Cardiac muscle cell (in vitro differentiated cells and primary cell): ENCODE results near the gene PAK1IP1. TPM values are rescaled to one million over a fixed set of nuclear protein-coding genes. Genes with fewer than 3 reads are reported as not detected.
"Not testable (repeated sequence)": the region's sequence is repeated elsewhere in the genome, so short reads cannot be mapped to it uniquely, and the experiment has no call there.

Source experiments
- DNase-seq, 2 donors: peaks; one replicate each; pipeline versions ENCODE4 v3.0.0 to v3.0.0-alpha.2; 2010 to 2017; ENCODE audit warnings: low read depth in 1 of 2, low spot score in 1 of 2
- H3K27ac ChIP-seq: fragments of 200-600 bp; sonication (generic); 2 replicates; pipeline ENCODE4 v1.5.1; 2016
- H3K27me3 ChIP-seq: fragments of 200-600 bp; sonication (generic); 2 replicates; pipeline ENCODE4 v1.6.0; 2016; ENCODE audit warnings: control low read depth
- H3K36me3 ChIP-seq: fragments of 200-600 bp; sonication (generic); 2 replicates; pipeline ENCODE4 v1.5.1; 2016; ENCODE audit warnings: control low read depth
- H3K4me1 ChIP-seq: fragments of 200-600 bp; sonication (generic); 2 replicates; pipeline ENCODE4 v1.8.1; 2017; ENCODE audit warnings: low read depth, mild to moderate bottlenecking, mixed run types
- H3K4me3 ChIP-seq: fragments of 200-600 bp; sonication (generic); 2 replicates; pipeline ENCODE4 v1.5.1; 2016; ENCODE audit warnings: mild to moderate bottlenecking
- H3K9me3 ChIP-seq: fragments of 200-600 bp; sonication (generic); 2 replicates; pipeline ENCODE4 v1.5.1; 2017; ENCODE audit warnings: low read depth, mild to moderate bottlenecking, control low read depth
- polyA plus RNA-seq: library from polyadenylated mRNA; unstranded; fragments of >200 nt; fragmentation: Nextera tagmentation; extraction: Ambion mirVana; gene quantifications from 2 replicates; pipeline ENCODE4 v1.2.1, GENCODE V29; 2016
- total RNA-seq: library from RNA; depleted of rRNA; stranded (reverse); fragments of >200 nt; gene quantifications from 2 replicates; pipeline ENCODE4 v1.2.3, GENCODE V29; 2016
- TF ChIP-seq, protein P1 (sequence below): IDR thresholded peaks from 2 replicates; pipeline ENCODE4 v1.5.1; 2012; ENCODE audit warnings: low read depth, mild to moderate bottlenecking, low read length

PAK1IP1 gene
- total and polyA plus RNA-seq, 2 experiments from 2014 or later: 10.4 to 14.6 TPM

DNA sequence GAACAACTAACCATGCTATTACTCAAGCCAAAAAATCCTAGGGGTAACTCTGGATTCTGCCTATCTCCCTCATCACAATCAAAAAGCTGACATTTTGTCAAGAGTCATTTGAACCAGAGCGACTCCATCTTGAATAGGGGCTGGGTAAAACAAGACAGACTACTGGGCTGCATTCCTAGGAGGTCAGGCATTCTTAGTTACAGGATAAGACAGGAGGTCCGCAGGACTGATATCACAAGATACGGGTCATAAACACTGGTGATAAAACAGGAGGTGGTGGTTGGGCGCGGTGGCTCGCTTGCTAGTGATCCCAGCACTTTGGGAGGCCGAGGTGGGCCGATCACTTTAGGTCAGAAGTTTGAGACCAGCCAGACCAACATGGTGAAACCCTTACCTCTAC, 32.6 kb upstream of the PAK1IP1 start:
- Histone ChIP-seq H3K36me3 (no peaks in the 10 kb centered on the region), H3K4me1 (no peaks in the 10 kb centered on the region), H3K4me3 (no peak overlapping the region), H3K9me3 (no peaks in the 10 kb centered on the region), H3K27ac (no peak overlapping the region), H3K27me3 (no peaks in the 10 kb centered on the region)
- DNase-seq: no peak
- TF ChIP-seq, protein P1, sequence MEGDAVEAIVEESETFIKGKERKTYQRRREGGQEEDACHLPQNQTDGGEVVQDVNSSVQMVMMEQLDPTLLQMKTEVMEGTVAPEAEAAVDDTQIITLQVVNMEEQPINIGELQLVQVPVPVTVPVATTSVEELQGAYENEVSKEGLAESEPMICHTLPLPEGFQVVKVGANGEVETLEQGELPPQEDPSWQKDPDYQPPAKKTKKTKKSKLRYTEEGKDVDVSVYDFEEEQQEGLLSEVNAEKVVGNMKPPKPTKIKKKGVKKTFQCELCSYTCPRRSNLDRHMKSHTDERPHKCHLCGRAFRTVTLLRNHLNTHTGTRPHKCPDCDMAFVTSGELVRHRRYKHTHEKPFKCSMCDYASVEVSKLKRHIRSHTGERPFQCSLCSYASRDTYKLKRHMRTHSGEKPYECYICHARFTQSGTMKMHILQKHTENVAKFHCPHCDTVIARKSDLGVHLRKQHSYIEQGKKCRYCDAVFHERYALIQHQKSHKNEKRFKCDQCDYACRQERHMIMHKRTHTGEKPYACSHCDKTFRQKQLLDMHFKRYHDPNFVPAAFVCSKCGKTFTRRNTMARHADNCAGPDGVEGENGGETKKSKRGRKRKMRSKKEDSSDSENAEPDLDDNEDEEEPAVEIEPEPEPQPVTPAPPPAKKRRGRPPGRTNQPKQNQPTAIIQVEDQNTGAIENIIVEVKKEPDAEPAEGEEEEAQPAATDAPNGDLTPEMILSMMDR: no peak

DNA sequence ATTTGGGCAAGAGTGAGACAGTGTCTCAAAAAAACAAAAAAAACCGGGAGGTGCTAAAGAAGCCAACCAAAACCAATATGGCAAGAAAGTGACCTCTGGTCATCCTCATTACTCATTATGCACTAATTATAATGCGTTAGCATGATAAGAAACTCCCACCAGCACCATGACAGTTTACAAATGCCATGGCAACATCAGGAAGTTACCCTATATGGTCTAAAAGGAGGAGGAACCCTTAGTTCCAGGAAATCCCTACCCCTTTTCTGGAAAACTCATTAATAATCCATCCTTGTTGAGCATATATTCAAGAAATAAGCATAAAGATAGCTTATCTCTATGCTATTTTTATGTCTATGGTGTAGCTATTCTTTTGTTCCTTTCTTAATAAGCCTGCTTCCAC, 32.0 kb upstream of the PAK1IP1 start:
- Histone ChIP-seq H3K9me3 (no peaks in the 10 kb centered on the region), H3K4me1 (no peaks in the 10 kb centered on the region), H3K27ac (no peak overlapping the region), H3K36me3 (no peaks in the 10 kb centered on the region), H3K4me3 (no peak overlapping the region), H3K27me3 (no peaks in the 10 kb centered on the region)
- TF ChIP-seq, protein P1: no peak
- no peak for DNase-seq

DNA sequence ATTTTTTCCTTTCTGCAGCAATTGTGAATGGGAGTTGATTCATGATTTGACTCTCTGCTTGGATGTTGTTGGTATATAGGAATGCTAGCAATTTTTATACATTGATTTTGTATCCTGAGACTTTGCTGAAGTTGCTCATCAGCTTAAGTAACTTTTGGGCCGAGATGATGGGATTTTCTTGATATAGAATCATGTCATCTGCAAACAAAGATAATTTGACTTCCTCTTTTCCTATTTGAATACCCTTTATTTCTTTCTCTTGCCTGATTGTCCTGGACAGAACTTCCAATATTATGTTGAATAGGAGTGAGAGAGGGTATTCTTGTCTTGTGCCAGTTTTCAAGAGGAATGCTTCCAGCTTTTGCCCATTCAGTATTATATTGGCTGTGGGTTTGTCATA, 29.2 kb upstream of the PAK1IP1 start:
- not testable (repeated sequence) for H3K9me3 ChIP-seq, H3K27ac ChIP-seq, H3K4me1 ChIP-seq, H3K27me3 ChIP-seq, H3K36me3 ChIP-seq, H3K4me3 ChIP-seq, DNase-seq

DNA sequence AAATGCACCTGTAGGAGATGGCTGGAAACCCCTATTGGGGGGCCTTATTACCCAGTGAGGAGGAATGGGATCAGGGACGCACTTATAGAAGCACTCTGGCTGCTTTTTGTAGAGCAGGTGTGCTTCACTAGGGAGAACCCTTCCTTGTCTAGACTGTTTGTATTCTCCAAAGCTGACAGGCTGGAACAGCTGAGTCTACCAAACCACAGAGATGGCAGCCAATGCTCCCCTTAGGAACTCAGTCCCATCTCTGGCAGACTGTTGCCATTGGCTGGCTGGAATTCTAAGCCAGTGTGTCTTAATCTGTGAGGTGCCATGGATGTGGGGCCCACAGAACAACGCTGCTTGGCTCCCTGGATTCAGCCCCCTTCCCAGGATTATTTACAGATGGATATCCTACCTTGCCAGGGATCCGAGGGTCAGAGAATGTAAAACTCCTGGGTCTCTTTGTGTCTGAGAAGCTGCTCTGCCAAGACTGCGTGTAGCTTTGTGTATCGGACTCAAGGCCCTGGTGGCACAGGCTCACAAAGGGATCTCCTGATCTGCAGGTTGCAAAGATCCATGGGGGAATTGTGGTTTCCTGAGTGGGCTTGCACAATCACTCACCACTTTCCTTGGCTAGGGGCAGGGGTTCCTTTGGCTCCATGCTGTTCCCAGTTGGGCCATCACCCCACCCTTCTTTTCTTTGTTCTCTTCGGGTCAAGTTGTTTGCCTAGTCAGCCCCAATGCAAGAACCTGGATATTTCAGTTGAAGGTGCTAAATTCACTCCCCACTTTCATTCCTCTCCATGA, 26.4 kb upstream of the PAK1IP1 start:
- no peaks in the 10 kb centered on the region for H3K4me1 ChIP-seq
- H3K36me3 ChIP-seq: no peaks in the 10 kb centered on the region
- TF ChIP-seq, protein P1: no peak
- no peak overlapping the region for H3K27ac ChIP-seq
- H3K27me3 ChIP-seq: no peaks in the 10 kb centered on the region
- H3K4me3 ChIP-seq: no peak overlapping the region
- no peaks in the 10 kb centered on the region for H3K9me3 ChIP-seq
- DNase-seq: no peak

DNA sequence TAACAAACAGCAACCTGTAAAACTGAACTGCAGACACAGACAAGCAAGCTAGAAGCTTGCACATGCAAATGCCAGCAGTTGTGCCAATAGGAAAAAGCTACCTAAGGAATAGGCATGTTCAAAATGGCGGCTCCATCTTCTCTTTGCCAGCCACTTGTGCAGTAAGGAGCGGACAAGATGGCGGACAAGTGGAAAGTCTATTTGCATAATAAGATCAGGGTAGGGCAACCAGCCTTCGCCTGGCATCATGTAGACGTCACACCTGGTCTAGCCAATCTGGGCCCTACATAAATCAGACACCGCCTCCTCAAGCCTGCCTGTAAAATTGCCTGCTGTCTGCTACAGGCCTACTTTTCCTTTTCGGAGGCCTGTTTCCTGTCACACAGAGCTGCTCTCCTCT, 18.4 kb upstream of the PAK1IP1 start:
- no peaks in the 10 kb centered on the region for H3K9me3 ChIP-seq
- TF ChIP-seq, protein P1: no peak

DNA sequence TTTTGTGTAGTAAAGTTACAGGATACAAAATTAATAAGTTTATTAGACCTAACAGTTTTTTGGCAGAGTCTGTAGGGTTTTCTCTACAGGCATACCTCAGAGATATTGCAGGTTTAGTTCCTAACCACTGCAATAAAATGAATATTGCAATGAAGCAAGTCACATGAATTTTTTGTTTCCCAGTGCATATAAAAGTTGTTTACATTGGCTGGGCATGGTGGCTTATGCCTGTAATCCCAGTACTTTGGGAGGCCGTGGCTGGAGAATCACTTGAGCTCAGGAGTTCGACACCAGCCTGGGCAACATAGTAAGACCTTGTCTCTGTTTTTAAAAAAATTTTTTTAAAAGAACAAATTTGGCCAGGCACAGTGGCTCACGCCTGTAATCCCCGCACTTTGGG, 16.3 kb upstream of the PAK1IP1 start:
- no peaks in the 10 kb centered on the region for H3K36me3 ChIP-seq
- no peak overlapping the region for H3K4me3 ChIP-seq
- no peak overlapping the region for H3K27ac ChIP-seq
- no peaks in the 10 kb centered on the region for H3K9me3 ChIP-seq
- no peaks in the 10 kb centered on the region for H3K27me3 ChIP-seq
- DNase-seq: no peak
- TF ChIP-seq, protein P1: no peak
- peaks cover 12% of the 10 kb centered on the region for H3K4me1 ChIP-seq

More for the DNA sequence above, 18.4 kb upstream of the PAK1IP1 start:
- Histone ChIP-seq H3K27ac (no peak overlapping the region), H3K4me3 (no peak overlapping the region), H3K36me3 (no peaks in the 10 kb centered on the region), H3K4me1 (no peaks in the 10 kb centered on the region), H3K27me3 (no peaks in the 10 kb centered on the region)
- DNase-seq: no peak
